GM12878 (cell line): ENCODE data around the gene PLXNC1. TPM values are rescaled to one million over a fixed set of nuclear protein-coding genes. Genes with fewer than 3 reads are reported as not detected.

Source experiments
- ATAC-seq: fragments of 200-7000 bp; cut with Tn5 transposase; 3 replicates; pipeline ENCODE4 v1.9.1; 2020; ENCODE audit warnings: mild to moderate bottlenecking, moderate library complexity
- BruUV-seq: library from RNA; stranded (reverse); fragments of 400-500 nt; replicated peaks from 2 replicates; lab custom pipeline; 2021; lab: Mats Ljungman, UMichigan
- CTCF ChIA-PET: fragments of 300-600 bp; sonication (Branson Sonifier 250); formaldehyde crosslinking; extraction: SDS; loops from one replicate; lab custom pipeline; 2021; ENCODE audit warnings: inconsistent platforms; lab: Yijun Ruan, JAX
- POLR2A ChIA-PET: fragments of 350-600 bp; formaldehyde crosslinking; extraction: SDS; loops from one replicate; lab custom pipeline; 2021; ENCODE audit warnings: inconsistent platforms; lab: Charles Lee
- RAD21 ChIA-PET: fragments of 300-600 bp; sonication (Branson Sonifier 250); formaldehyde crosslinking; loops from one replicate; lab custom pipeline; 2023; ENCODE audit warnings: antibody characterized with exemption; ENCODE audit not compliant: unreplicated experiment; lab: Charles Lee
- SMC1A ChIA-PET: fragments of 300-600 bp; sonication (Branson Sonifier 250); formaldehyde crosslinking; loops from one replicate; lab custom pipeline; 2023; ENCODE audit not compliant: unreplicated experiment, uncharacterized antibody; lab: Charles Lee
- DNase-seq: peaks from one replicate; pipeline ENCODE4 v3.0.0-alpha.2; 2011; ENCODE audit warnings: low read depth, low spot score
- FAIRE-seq: peaks from 3 replicates; lab custom pipeline; 2011; peaks lifted over from hg19 to GRCh38; lab: Jason Lieb, UNC
- H2AFZ ChIP-seq: 2 replicates; pipeline ENCODE4 v1.6.0; 2011; ENCODE audit warnings: low read depth, low read length, control low read depth; ENCODE audit not compliant: control insufficient read depth
- H3K27ac ChIP-seq: 2 replicates; pipeline ENCODE4 v1.5.1; 2011; ENCODE audit warnings: control low read depth; ENCODE audit not compliant: control insufficient read depth, insufficient read depth
- H3K27me3 ChIP-seq, 2 experiments: replicated peaks in 1 of 2; 2 replicates each; pipeline versions ENCODE4 v1.6.0 to v1.6.1; 2011; ENCODE audit warnings: low read length in 1 of 2; ENCODE audit not compliant: control insufficient read depth in 2 of 2, insufficient read depth in 2 of 2
- H3K36me3 ChIP-seq, 2 experiments: 2 replicates each; pipeline ENCODE4 v1.5.1; 2011; ENCODE audit warnings: low read length in 1 of 2; ENCODE audit not compliant: control insufficient read depth in 2 of 2, insufficient read depth in 2 of 2
- H3K4me1 ChIP-seq: 2 replicates; pipeline ENCODE4 v1.6.1; 2011; ENCODE audit warnings: mild to moderate bottlenecking, low read length, moderate library complexity, mixed read lengths; ENCODE audit not compliant: control insufficient read depth, insufficient read depth
- H3K4me2 ChIP-seq: 2 replicates; pipeline ENCODE4 v1.6.0; 2011; ENCODE audit warnings: control low read depth; ENCODE audit not compliant: control insufficient read depth, insufficient read depth
- H3K4me3 ChIP-seq: fragments of 200-600 bp; sonication (generic); 2 replicates; pipeline ENCODE4 v1.5.1; 2016
- H3K79me2 ChIP-seq: 2 replicates; pipeline ENCODE4 v1.6.0; 2011; ENCODE audit warnings: low read length; ENCODE audit not compliant: control insufficient read depth, insufficient read depth
- H3K9ac ChIP-seq: 2 replicates; pipeline ENCODE4 v1.8.0; 2011; ENCODE audit warnings: low read length, control low read depth, mixed read lengths; ENCODE audit not compliant: control insufficient read depth, insufficient read depth
- H3K9me3 ChIP-seq: replicated peaks from 3 replicates; pipeline ENCODE4 v1.5.1; 2011; ENCODE audit warnings: mild to moderate bottlenecking, low read length; ENCODE audit not compliant: control insufficient read depth, insufficient read depth
- H4K20me1 ChIP-seq: 2 replicates; pipeline ENCODE4 v1.6.0; 2011; ENCODE audit not compliant: control insufficient read depth, insufficient read depth
- NKRF ChIP-seq: fragments of 450-650 bp; conservative IDR thresholded peaks from 2 replicates; pipeline ENCODE4 v1.6.1; 2017; ENCODE audit warnings: mild to moderate bottlenecking, moderate library complexity
- SUPT20H ChIP-seq: IDR thresholded peaks from 2 replicates; pipeline ENCODE4 v1.6.1; 2011; ENCODE audit warnings: low read depth, mild to moderate bottlenecking, low read length, moderate library complexity, borderline replicate concordance; ENCODE audit not compliant: control insufficient read depth
- TCF7 ChIP-seq: IDR thresholded peaks from 2 replicates; pipeline ENCODE4 v1.6.1; 2014; ENCODE audit warnings: antibody characterized with exemption, borderline replicate concordance
- USF2 ChIP-seq: IDR thresholded peaks from 2 replicates; pipeline ENCODE4 v1.6.1; 2011; ENCODE audit warnings: low read depth, low read length, improper control_type of control experiment, borderline replicate concordance
- YBX1 ChIP-seq: fragments of 450-650 bp; IDR thresholded peaks from 2 replicates; pipeline ENCODE4 v1.6.1; 2016; ENCODE audit warnings: antibody characterized with exemption
- WGBS: methylation state at CpG from one replicate; pipeline ENCODE4 v1.1.6; 2016; ENCODE audit warnings: low lambda C conversion rate; ENCODE audit not compliant: insufficient replicate concordance, insufficient coverage; ENCODE audit errors: missing lambda C conversion rate; 5-methylcytosine and 5-hydroxymethylcytosine counted together
- in situ Hi-C: fragments of 300-500 bp; cut with MboI; formaldehyde crosslinking; loops from 9 replicates; pipeline ENCODE4 v1.14.3; 2018; ENCODE audit warnings: mixed read lengths
- intact Hi-C: fragments of 100-400 bp; cut with micrococcal nuclease; formaldehyde crosslinking; loops from one replicate; pipeline ENCODE4 v1.14.2; 2022; ENCODE audit not compliant: unreplicated experiment
- polyA plus RNA-seq, 11 experiments: library from polyadenylated mRNA; depleted of rRNA in 4 of 11; unstranded in 6 of 11; stranded (reverse) in 5 of 11; fragments of >200 nt; fragmentation: Nextera tagmentation in 4 of 11; fragmentation: Illumina TruSeq in 1 of 11; extraction: Ambion mirVana in 4 of 11; extraction: Trizol in 1 of 11; gene quantifications; 1 replicate in 1 of 11; 2 replicates in 10 of 11; pipeline versions ENCODE4 v1.2.1 to v1.2.3, GENCODE V29; 2011 to 2016; ENCODE audit warnings: inconsistent platforms in 2 of 11, missing spikeins in 2 of 11, low read depth in 1 of 11
- total RNA-seq, 4 experiments: library from RNA; depleted of rRNA in 3 of 4; stranded (reverse); fragments of >200 nt in 3 of 4; fragmentation: Illumina TruSeq in 1 of 4; extraction: Trizol in 1 of 4; gene quantifications; 2 replicates each; pipeline versions ENCODE4 v1.2.1 to v1.2.3, GENCODE V29; 2013 to 2021

Gene PLXNC1
- total and polyA plus RNA-seq, 10 of the 15 experiments (the other 5 are each of a cell fraction or from before 2014, with no cell fraction given), result 5.2 to 41.2 (median 24.6) TPM

- intact Hi-C loops, result no loop called here
- ChIA-PET SMC1A (interaction anchor here (1.0 to 1.5 kb wide), 2 partner anchors 29 to 165 kb away, joined by 3 read pairs; no protein-coding TSS in a partner anchor), POLR2A (interaction anchor here (1.1 kb wide), 1 partner anchor 13 kb away, joined by 3 read pairs; no protein-coding TSS in a partner anchor)
Measured at GRCh38 chr12:94299846-94300245, 151.5 kb downstream of the PLXNC1 start.

GRCh38 chr12:94304012-94304411 is 155.6 kb downstream of the PLXNC1 start:
- Histone ChIP-seq H3K27me3 (no peaks in the 10 kb centered on the region), H2AFZ (no peak overlapping the region), H3K9ac (no peak overlapping the region), H3K4me3 (no peak overlapping the region), H3K36me3 (peaks cover 13 to 36% of the 10 kb centered on the region in 2 experiments), H3K9me3 (no peaks in the 10 kb centered on the region), H3K27ac (no peak overlapping the region), H3K4me2 (no peak overlapping the region), H3K4me1 (peaks cover 27% of the 10 kb centered on the region), H3K79me2 (no peaks in the 10 kb centered on the region), H4K20me1 (no peaks in the 10 kb centered on the region)
- DNase-seq (no peak), ATAC-seq (no peak), FAIRE-seq (no peak)
- CTCF ChIA-PET, result interaction anchor here (1.1 to 1.6 kb wide), 4 partner anchors 11 to 169 kb away, joined by 3 to 6 read pairs (median 4); no protein-coding TSS in a partner anchor
- TF ChIP-seq TCF7, result no peak
- TF ChIP-seq USF2, result no peak
- TF ChIP-seq NKRF, result no peak
- 36% methylated on average over 1 of the region's 1 CpG for WGBS
- RAD21 ChIA-PET, result interaction anchor here (0.6 to 1.5 kb wide), 4 partner anchors 98 to 228 kb away, joined by 3 to 4 read pairs (median 3); no protein-coding TSS in a partner anchor
- no TSS peak for BruUV-seq
- POLR2A ChIA-PET, result interaction anchor here (0.7 to 2.8 kb wide), 3 partner anchors 14 to 35 kb away, joined by 3 to 9 read pairs (median 4); no protein-coding TSS in a partner anchor
- SMC1A ChIA-PET, result interaction anchor here (0.7 to 1.9 kb wide), 8 partner anchors 11 to 96 kb away, joined by 3 to 8 read pairs (median 5); no protein-coding TSS in a partner anchor
- intact Hi-C loops (no loop called here), in situ Hi-C loops (no loop called here)

More at GRCh38 chr12:94299846-94300245, 151.5 kb downstream of the PLXNC1 start:
- Histone ChIP-seq H3K36me3 (peaks cover 10 to 40% of the 10 kb centered on the region in 2 experiments), H3K4me1 (peaks cover 10% of the 10 kb centered on the region), H2AFZ (no peak overlapping the region), H4K20me1 (no peaks in the 10 kb centered on the region), H3K27me3 (no peaks in the 10 kb centered on the region), H3K79me2 (no peaks in the 10 kb centered on the region), H3K4me2 (no peak overlapping the region), H3K9me3 (no peaks in the 10 kb centered on the region), H3K27ac (no peak overlapping the region), H3K4me3 (no peak overlapping the region), H3K9ac (no peak overlapping the region)
- RAD21 ChIA-PET, result interaction anchor here (2.7 kb wide), 1 partner anchor 92 kb away, joined by 7 read pairs; no protein-coding TSS in a partner anchor
- DNase-seq (no peak), ATAC-seq (no peak), FAIRE-seq (no peak)
- no peak for TF ChIP-seq SUPT20H
- TF ChIP-seq YBX1, result no peak
- no TSS peak for BruUV-seq
- WGBS, result 100% methylated on average over 1 of the region's 1 CpG
- in situ Hi-C loops, result no loop called here
- CTCF ChIA-PET, result no interaction called here
